HG03280 (cell line): Measurements from ENCODE around the gene GNG12.

Source experiments
- ATAC-seq: cut with Tn5 transposase; IDR thresholded peaks from one replicate; pipeline ENCODE4 v1.9.1; 2021; ENCODE audit warnings: mild to moderate bottlenecking, moderate library complexity; ENCODE audit not compliant: unreplicated experiment

Gene GNG12

DNA sequence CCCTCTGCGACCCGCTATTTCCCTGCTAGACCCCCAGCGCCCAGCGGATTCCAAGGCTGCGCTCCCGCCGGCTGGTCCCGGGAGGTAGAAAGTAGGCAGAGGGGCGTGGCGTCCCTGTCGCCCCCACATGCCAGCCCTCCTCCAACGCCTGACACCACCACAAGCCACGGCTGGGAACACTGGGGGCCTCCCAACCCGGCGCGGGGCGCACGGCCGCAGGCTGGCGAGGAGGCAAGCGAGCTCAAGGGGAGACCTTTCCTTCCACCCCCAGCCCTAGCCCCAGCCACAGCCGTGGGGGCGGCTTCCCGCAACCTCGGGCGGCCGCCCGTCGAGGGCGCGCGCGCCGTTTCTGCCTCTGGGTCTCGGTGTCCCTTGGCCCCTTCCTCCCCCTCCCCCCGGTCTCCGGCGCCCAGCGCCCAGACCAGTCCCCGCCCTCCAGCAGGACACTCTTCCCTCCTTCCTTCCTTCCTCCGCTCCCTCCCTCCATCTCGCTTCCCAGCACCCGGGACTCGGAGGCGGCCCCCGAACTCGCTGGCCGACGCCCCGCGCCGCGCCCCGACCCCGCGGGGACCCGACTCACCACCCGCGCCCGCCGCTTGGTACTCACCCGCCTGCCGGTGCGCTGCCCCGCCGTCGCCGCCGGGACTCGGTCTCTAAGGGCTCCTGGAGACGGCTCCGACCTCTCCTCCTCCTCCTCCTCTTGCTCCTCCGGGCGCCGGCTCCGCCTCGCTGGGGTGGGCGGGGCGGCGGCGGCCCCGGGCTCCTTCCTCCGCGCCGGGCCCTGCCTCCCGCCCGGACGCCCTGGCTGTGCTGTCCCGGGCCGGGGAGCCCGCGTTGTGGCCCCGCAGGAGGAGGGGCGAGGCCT is at the start of gene GNG12:
GNG12 (minus strand) TSS at position 731 of the 865 bp plus-strand sequence. CDS start 125,781 bp downstream, outside the sequence.
- ATAC-seq, result no peak

DNA sequence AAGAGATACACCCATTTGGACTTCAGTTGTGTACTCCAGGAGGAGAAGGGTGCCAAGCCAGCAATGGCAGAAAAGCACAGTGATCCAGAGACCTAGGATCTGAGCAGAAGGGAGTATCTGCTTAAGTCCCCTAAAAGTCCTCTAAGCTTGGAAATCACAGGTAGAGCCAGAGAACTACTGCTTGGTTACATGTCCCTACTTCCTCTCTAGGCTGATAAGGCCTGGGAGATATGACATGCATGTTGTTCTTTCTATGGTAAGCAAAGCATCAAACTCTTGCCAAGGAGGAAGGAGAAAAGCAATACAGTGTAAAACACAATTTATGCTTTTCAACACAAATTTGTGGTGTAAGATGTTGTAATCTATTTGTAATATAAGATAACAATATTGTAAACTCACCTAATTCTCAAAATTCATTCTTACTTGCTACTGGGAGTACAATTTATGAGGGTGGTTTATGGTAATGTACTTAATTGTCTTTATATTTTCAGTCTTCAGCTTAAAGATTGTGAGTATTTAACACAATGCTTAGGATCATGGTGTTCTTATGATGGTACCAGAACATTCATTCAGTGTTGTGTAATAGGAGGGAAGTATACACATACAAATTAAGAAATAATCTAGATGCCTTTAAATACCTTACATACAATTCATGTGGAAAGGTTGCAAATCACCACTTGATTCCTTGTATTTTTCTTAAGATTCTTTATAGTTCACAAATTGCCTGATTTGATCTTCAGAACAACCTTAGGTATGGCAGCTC is 49.1 kb upstream of the GNG12 start:
- ATAC-seq, result no peak

DNA sequence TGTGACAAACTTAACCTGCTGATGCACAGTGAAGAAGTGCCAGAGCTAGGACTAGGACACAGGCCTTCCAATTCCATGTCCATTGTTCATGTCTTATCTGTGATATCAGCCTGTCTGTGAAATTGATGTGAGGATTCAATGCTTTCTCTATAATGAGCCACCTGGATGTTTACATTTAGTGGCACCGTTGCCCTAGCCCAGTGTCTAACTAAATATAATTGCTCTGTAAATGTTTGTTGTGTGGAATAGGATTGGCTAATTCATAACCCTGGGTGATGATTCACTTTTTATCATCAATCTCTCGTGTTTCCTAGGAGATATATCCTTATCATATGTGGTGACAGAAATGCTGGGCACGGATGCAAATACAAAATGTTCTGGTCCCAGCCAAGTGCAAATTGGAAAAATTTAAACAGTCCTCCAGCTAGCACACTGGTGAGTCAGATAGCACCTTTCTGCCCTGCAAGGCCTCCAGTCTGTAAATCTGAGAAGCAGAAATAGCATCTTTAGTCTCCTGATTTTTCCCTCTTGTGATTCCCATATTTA is 46.9 kb upstream of the GNG12 start:
- no peak for ATAC-seq

DNA sequence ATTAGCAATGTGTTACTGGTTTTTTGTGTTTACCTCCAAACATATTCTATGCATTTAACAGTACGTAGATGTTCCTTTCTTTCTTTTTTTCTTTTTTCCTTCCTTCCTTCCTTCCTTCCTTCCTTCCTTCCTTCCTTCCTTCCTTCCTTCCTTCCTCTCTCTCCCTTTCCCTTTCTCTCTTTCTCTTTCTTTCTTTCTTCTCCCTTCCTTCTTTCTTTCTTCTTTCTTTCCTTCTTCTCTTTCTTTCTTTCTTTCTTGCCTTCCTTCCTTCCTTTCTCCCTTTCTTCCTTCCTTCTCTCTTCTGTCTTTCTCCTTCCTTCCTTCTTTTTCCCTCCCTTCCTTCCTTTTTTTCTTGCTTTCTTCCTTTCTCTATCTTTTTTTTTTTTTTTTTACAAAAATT is 46.2 kb upstream of the GNG12 start:
- no peak for ATAC-seq

DNA sequence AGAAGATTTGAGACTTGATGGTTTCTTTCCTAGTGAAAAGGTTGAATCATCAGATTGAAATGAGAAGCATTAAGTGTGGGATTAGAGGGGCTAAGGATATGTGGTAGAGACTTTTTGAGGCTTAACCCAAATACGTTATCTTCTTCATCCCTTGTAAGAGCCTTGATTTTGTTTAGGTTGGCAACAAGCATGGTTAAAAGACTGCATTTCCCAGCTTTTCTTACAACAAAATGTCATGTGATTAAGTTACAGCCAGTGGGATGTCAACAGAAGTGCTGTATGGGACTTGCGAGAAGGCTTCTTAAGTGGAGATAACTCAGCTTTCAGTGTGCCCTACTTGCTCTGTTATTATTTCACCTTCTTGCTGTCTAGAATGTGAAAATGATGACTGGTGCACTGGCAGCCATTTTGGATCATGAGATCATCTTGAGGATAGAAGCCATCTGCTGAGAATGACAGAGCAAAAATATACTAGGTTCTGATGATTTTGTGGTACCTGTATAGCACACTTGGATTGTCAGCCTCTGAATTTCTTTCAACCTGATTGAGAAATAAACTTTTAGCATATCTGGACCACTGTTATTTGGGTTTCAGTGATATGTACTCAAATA is 41.3 kb upstream of the GNG12 start:
- no peak for ATAC-seq

DNA sequence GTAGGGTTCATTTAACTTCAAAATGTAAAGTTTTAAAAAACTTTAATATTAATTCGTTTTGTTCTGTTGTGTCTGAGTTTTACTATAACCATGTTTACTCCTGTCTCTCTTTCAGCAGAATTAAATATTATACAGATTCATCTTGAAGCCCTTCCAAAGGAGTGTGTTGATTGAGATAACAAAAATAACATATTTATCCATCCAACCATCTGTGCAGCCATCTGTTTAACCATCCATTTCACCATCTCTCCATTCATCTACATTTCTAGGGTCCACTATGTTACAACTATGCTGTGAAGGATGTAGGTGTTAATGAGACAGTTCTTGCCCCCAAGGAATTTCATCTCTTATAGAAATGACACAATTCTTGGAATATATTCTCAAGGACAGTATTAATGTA is 36.0 kb upstream of the GNG12 start:
- ATAC-seq, result no peak

DNA sequence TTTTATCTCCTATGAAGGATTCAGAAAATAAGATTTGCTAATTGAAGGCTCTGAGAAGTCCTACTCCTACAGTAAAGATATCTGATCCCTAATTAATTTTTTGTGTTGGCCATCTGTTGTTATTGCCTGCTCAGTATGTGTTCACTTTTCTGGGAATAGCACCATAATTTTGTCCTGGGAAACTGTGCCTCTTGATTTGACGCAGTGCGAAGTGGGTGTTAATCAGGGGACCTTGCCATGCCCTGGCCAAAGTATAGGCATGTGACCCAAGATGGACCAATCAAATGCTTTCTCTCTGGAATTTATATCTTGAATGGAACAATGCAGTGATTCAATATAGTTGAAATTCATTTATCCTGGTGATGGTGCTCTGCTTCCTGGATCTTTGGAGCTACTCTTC is 30.4 kb upstream of the GNG12 start:
- ATAC-seq, result no peak

DNA sequence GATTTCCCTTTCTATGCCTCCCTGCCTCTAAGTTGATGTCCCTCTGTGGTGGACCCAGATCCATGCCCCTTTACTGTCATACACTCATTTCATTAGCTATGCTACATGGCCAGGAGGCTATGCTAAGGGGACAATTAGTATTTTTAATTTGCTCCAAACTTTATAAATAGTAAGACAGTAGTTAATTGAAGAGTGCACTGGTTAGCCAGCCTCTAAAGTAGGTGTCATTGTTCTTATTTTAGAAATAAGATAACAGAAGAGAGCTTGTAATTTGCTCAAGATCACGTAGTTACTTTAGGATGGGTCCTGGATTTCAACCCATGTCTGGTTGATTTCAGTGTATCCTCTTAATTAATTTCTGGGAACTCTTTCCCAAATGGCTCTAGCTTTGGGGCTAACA is 29.4 kb upstream of the GNG12 start:
- no peak for ATAC-seq

DNA sequence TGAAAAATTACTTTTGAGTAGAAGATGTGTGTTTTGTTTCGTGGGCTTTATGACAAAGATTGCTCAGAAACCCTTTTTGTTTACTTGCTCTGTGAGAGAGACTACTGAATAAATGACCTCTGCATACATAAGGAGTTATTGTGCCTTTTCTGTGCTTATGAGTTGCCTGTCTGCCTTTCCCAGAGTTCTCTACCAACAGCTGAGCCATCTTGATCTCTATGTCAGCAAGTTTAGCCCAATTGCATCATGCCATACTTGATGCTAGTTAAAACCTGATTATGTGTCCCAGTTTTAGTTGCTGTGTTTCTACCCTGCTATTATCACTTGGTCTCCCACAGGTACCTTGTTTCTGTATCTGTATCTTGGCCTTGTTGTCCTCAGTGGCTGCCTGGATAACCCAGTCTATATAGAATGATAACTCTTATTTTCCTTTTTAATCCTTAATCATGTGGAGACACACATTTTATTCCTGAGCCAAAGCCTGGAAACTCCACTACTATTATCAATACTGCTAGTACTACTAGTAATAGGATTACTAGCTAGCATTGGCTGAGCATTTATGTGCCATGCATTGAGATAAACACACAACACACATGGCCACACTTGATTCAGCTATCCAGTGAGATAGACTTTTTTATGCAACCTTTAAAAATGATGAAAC is 28.7 kb upstream of the GNG12 start:
- no peak for ATAC-seq

DNA sequence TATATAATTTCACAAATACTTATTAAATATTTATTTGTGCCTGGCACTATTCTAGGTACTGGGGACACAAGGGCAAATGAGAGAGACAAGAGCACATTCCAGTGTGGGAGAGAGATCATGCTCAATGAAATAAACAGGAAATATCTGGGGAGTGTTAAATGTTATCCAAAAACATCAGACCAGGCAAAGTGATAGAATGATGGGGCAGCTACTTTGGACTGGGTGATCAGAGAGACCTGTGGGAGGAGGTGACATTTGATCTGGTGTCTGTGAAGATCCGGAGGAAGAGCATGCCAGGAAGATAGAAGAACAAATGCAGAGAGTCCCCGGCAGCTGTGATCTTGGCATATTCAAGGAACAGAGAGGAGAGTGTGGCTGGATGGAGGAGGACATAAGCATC is 27.5 kb upstream of the GNG12 start:
- ATAC-seq, result no peak

DNA sequence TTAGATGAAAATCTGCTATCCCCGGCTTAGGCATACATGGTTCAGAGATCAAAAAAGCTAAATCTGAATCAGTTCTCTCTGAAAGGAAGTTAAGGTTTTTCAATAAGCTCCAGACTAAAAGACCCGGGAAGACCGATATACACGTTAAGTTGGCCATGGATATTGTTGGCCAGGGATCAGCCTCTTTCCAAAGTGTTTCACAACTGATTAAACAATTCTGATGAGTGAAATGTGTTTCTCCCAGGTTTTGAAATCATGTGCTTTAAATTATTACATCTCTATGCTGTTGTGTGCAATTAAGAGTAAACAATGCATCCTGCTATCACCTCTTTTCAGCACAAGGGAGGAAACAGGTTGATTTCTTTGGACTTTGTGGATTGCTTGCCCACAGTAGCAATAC is 23.7 kb upstream of the GNG12 start:
- ATAC-seq, result no peak

DNA sequence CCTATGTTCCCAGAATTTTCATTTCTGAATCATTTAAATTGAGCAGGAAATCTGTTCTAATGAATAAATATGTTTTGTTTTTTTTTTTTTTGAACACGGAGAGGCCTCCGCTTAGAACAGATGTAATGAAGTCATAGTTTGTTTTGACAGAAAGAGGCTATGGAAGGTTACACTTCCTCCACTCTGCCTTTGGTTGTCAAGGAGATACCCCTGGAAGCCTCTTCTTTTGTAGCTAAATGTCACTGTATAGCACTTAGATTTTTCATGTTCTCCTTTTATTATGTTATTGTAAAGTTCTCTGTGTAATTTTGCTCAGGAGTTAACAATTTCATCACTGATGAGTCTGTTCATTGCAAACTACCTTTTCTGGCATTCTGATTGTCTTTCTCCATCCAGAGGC is 22.7 kb upstream of the GNG12 start:
- no peak for ATAC-seq

DNA sequence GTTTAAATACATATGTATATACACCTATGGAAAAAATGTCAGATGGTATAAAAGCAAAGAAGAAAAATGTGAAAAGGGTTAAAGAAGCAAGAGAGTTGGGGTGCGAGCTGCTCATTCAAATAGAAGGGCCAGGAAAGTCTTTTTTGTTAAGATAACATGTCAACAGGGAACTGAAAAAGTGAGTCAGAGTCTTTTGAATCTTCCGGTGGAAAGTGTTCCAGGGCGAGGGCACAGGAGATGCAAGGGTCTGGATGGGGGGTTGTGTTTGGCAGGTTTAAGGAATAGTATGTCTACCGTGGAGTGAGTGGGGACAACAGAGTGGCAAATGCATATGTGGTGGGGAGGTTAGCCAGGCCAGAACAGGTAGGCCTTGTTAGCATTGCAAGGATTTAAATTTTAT is 22.2 kb upstream of the GNG12 start:
- no peak for ATAC-seq

DNA sequence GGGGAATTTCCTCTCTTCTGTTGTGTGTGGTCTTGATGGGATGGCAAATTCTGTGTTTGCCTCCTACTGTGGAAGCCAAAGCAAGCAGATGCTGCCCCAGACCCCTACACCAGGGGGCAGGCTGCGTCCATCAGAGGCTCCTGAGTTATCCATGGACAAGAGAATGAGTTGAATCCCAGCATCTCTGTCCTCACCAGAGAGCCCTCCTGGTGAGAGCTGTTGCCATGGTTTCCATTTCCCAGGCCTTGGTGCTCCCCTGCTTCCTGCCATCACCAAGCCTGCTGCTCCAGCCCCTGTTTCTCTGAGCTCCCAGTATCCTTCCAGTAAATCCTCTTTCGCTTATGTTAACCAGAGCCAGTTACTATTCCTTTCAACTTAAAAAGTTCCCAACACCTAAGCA is 20.4 kb upstream of the GNG12 start:
- no peak for ATAC-seq

DNA sequence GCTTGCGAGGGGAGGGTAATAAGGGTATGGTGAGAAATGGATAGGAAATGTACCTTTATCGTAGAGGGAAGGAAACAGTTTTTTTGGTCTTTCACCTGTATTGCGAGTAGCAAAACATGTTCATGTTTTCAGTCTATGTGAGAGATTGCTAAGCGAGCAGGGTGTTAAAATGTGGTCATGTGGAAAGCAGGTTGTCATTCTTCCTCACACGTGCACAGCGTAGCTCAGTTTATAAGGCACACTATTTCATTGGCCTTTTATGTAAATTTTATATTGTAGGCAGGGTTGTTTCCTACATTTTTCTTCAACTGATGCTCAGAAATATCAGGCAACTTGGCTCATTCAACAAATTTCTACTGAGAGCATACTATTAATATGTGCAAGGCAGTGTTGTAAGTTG is 18.5 kb upstream of the GNG12 start:
- ATAC-seq, result no peak

DNA sequence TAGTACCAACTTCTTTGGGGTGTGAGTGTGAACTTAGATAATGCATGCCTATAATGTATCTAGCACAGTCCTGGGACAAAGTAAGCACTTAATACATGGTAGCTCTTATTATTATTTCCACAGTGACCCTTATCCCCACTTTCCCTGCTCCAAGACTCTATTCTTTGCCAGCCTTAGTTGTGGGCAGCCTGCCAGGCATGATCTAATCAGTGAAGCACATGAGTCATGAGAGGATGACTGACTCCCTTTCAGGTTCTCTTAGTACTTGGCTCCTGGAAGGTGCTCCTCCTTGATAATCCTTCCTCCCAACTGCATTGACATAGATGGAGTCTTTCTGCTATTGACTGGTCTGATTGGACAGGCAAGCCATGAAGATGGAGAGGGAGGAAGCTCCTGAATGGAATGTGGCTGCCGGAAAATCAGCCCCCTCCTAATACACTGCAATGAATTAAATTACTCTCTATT is 17.4 kb upstream of the GNG12 start:
- no peak for ATAC-seq

DNA sequence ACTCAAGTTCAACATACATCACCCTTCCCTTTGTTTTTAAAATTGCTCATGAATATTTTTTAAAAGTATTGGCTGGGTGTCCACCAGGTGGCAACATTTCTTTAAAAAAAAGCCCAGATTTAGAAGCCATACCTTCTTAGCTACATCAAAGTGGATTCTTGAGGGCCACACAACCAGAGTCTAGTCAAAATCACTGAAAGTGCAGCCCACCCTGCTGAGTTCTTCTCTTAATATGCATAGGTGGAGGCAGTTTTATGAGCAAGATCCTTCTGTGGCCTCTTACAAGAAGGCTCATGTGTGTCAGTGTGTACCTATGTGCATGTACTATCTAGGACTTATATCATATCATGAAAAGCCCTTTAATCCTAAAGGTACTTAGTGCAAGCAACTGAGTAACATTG is 16.9 kb upstream of the GNG12 start:
- no peak for ATAC-seq

DNA sequence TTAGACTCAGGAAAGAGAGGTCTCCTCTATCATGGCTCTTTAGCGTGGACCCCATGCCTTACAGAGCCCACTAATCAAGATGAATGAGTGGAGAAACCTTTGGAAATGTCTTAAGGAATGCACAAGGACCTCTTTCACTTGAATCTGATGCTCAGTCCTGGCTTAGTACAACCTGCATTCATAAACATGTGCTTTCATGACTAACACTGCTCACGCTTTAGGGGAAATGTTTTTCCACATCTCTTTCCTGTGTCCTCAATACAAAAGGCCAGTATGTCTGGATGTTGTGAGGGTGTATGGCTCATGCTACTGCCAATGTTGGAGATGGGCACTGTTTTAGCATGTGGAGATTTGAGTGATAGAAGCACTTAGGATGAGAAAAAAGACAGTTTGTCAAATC is 14.2 kb upstream of the GNG12 start:
- no peak for ATAC-seq

DNA sequence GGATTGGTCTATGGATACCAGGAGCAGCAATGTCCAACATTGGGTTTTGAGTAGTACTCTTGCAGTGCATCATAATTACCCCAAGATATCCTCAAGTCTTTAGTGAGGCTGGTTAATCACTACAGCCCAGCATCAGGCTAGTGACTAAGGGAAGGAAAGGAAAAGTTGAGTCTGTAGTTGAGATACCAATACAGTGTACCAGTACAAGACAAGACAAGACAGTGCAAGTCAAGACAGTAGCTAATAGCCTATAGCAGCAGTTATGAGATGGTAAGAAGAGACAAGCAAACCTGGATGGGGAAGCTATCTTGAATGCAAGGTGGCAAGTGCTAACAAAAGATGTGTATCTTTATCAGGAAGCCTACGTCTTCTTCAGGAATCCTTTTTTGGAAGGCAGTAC is 13.3 kb upstream of the GNG12 start:
- ATAC-seq, result no peak

DNA sequence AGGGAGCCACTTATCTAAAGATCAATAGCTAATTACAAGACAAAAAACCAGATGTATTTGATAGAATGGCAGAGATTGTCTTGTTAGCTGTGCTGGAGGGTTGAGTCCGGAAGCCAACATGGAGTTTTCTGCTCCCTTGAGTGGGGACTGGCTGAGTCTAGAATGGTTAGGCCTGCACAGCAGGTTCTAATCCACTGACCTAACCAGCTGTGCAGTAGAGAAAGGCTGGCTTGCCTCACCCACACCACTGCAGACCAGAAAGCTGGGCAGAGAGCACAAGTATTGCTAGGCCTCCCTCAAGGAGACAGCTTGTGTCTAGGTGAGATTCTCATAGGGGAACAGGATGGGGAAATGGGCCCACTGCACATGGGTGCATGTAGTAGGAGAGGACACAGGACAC is 11.7 kb upstream of the GNG12 start:
- no peak for ATAC-seq

DNA sequence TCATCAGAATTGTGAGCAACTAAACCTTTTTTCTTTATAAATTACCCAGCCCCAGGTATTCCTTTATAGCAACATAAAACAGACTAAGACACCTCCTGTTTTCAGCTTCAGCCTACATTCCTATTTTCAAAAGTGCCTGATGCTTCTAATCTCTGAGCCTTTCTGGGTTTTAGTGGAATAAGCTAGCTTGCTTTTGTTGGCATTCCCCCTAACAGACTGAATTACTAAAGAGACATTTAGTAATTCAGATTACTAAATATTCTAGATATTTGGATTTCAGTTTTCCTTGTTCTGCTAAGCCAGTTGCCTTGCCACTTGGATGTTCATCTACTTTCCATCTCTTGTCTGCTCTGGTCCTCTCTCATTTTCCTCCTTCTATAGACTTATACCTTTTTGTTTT is 10.5 kb upstream of the GNG12 start:
- no peak for ATAC-seq
